Nephron (organoid): ENCODE results near the gene GAS7.
A peak's percentile ranks its signal among the peaks of the same experiment; 100 is the strongest.

Source experiments
- H3K27ac Mint-ChIP-seq, 3 experiments: 2 replicates each; pipeline ENCODE4 v1.8.0; 2020; ENCODE audit warnings: mixed read lengths in 3 of 3, mild to moderate bottlenecking in 2 of 3, moderate library complexity in 1 of 3
- H3K27me3 Mint-ChIP-seq: 2 replicates; pipeline ENCODE4 v1.8.0; 2021; ENCODE audit warnings: low read depth, mild to moderate bottlenecking, moderate library complexity, mixed read lengths
- H3K36me3 Mint-ChIP-seq: 2 replicates; pipeline ENCODE4 v1.8.0; 2020; ENCODE audit warnings: low read depth, mixed read lengths
- H3K4me1 Mint-ChIP-seq: 2 replicates; pipeline ENCODE4 v1.8.0; 2020; ENCODE audit warnings: mixed read lengths
- H3K4me3 Mint-ChIP-seq, 3 experiments: 2 replicates each; pipeline ENCODE4 v1.8.0; 2020; ENCODE audit warnings: mild to moderate bottlenecking in 3 of 3, mixed read lengths in 3 of 3, moderate library complexity in 2 of 3
- H3K9me3 Mint-ChIP-seq: 2 replicates; pipeline ENCODE4 v1.8.0; 2020; ENCODE audit warnings: mixed read lengths
- TF ChIP-seq, protein P1 (sequence below), 3 experiments: fragments of 200-600 bp; sonication (generic); IDR thresholded peaks; one replicate each; pipeline ENCODE4 v1.5.0; 2021; ENCODE audit warnings: antibody characterized with exemption in 3 of 3; ENCODE audit not compliant: unreplicated experiment in 3 of 3

Gene GAS7

DNA sequence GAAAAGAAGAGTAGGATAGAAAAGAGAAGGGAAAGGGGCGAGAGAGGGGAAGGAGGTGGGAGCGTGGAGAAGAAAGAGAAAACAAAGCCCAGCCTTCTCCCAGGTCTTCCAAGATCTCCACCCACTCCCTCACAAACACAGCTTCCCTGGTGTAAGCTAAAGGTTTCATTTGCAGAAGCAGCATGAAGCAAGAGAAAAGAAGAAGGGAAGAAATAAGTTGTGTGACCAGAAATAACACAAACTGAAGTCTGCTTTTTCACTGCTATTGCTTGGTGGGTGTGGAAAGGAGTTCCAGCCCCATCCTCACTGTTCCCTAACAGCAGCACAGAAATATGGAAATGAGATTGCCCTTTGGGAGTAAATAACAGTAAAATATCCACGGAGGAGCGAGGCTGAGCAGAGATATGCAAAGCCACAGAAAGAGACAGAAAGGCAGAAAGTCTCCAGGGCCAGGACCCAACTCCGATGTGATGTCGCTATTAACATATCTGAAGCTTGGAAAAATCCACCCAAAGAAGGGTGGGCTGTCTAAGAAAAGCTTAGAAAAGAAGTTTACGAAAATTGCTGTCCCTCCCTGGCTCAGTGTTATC is 10.3 kb upstream of the GAS7 start:
- H3K27me3 Mint-ChIP-seq, result peaks cover 14% of the 10 kb centered on the region
- H3K36me3 Mint-ChIP-seq, result peaks cover 3% of the 10 kb centered on the region
- H3K9me3 Mint-ChIP-seq, result peaks cover 15% of the 10 kb centered on the region
- TF ChIP-seq, protein P1, sequence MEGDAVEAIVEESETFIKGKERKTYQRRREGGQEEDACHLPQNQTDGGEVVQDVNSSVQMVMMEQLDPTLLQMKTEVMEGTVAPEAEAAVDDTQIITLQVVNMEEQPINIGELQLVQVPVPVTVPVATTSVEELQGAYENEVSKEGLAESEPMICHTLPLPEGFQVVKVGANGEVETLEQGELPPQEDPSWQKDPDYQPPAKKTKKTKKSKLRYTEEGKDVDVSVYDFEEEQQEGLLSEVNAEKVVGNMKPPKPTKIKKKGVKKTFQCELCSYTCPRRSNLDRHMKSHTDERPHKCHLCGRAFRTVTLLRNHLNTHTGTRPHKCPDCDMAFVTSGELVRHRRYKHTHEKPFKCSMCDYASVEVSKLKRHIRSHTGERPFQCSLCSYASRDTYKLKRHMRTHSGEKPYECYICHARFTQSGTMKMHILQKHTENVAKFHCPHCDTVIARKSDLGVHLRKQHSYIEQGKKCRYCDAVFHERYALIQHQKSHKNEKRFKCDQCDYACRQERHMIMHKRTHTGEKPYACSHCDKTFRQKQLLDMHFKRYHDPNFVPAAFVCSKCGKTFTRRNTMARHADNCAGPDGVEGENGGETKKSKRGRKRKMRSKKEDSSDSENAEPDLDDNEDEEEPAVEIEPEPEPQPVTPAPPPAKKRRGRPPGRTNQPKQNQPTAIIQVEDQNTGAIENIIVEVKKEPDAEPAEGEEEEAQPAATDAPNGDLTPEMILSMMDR (IDR thresholded peaks at IDR 0.05; ENCODE audit: unreplicated experiment in 3 of 3), result no peak
- H3K4me3 Mint-ChIP-seq, result peak overlapping the region in 2 of 3 experiments; percentile 20 to 30
- H3K4me1 Mint-ChIP-seq, result peaks cover 28% of the 10 kb centered on the region
- H3K27ac Mint-ChIP-seq, result peak overlapping the region; percentile 54 to 89 (median 88)

DNA sequence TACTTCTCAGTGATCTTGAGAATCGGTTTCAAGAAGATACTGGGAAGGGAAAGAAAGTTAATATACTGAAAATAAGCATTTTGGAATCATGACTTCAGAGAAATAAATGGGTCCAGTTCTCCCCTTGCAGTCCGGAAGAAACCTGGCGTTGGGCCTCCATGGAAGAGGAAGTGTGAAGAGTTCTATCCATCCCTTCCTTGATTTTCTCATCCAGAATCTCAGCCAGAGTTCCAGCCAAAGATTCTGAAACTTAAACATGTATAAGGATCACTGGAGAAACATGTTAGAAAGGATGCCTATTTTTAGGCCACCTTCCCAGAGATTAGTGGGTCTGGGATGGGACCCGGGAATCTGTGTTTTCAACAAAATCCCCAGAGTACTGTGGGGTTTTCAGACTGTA is 8.7 kb upstream of the GAS7 start:
- Mint-ChIP-seq H3K4me3 (no peak overlapping the region), H3K9me3 (peaks cover 20% of the 10 kb centered on the region), H3K27ac (peak overlapping the region in 1 of 3 experiments; percentile 59), H3K4me1 (peaks cover 28% of the 10 kb centered on the region), H3K27me3 (peaks cover 12% of the 10 kb centered on the region), H3K36me3 (peaks cover 4% of the 10 kb centered on the region)
- TF ChIP-seq, protein P1 (IDR thresholded peaks at IDR 0.05; ENCODE audit: unreplicated experiment in 3 of 3), result no peak

- Mint-ChIP-seq H3K36me3 (peaks cover 4% of the 10 kb centered on the region), H3K9me3 (peaks cover 20% of the 10 kb centered on the region), H3K4me1 (peaks cover 28% of the 10 kb centered on the region), H3K27ac (no peak overlapping the region), H3K4me3 (no peak overlapping the region), H3K27me3 (peaks cover 19% of the 10 kb centered on the region)
- TF ChIP-seq, protein P1 (IDR thresholded peaks at IDR 0.05; ENCODE audit: unreplicated experiment in 3 of 3), result no peak
Measured at GRCh38 chr17:10205549-10206185, 7.3 kb upstream of the GAS7 start.

- peaks cover 35% of the 10 kb centered on the region for H3K27me3 Mint-ChIP-seq
- H3K4me1 Mint-ChIP-seq, result peaks cover 6% of the 10 kb centered on the region
- TF ChIP-seq, protein P1 (IDR thresholded peaks at IDR 0.05; ENCODE audit: unreplicated experiment in 3 of 3), result no peak
- peaks cover 26% of the 10 kb centered on the region for H3K9me3 Mint-ChIP-seq
- H3K27ac Mint-ChIP-seq, result no peak overlapping the region
- peak overlapping the region in 1 of 3 experiments; percentile 86 for H3K4me3 Mint-ChIP-seq
- H3K36me3 Mint-ChIP-seq, result peaks cover 4% of the 10 kb centered on the region
Measured at GRCh38 chr17:10201680-10202079, 3.3 kb upstream of the GAS7 start.

GRCh38 chr17:10200645-10201044 is 2.2 kb upstream of the GAS7 start:
- Mint-ChIP-seq H3K27ac (no peak overlapping the region), H3K9me3 (peaks cover 27% of the 10 kb centered on the region), H3K4me1 (peaks cover 6% of the 10 kb centered on the region), H3K36me3 (peaks cover 11% of the 10 kb centered on the region), H3K27me3 (peaks cover 44% of the 10 kb centered on the region), H3K4me3 (peak overlapping the region; percentile 78 to 86 (median 79))
- TF ChIP-seq, protein P1 (IDR thresholded peaks at IDR 0.05; ENCODE audit: unreplicated experiment in 3 of 3), result no peak

DNA sequence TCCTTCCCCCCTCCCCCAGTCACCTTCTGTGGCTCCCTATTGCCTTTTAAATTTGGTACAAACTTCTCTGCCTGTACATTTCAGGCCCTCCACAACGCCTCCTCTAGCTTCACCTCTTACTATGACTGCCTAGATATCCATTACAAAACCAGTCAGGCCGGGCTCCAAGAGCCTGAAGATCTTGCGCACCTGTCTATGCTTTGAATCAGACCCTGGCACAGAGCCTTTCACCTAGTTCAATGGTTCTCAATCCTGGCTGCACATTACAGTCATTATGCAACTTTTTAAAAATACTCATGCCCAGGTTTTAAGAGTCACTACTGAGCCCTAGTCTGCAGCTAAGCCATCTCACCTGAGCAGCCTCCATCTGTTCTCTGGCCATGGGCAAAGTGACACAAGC is 1.6 kb upstream of the GAS7 start:
- H3K4me1 Mint-ChIP-seq, result peaks cover 6% of the 10 kb centered on the region
- TF ChIP-seq, protein P1 (IDR thresholded peaks at IDR 0.05; ENCODE audit: unreplicated experiment in 3 of 3), result no peak
- peaks cover 11% of the 10 kb centered on the region for H3K36me3 Mint-ChIP-seq
- peak overlapping the region in 1 of 3 experiments; percentile 8 for H3K27ac Mint-ChIP-seq
- peaks cover 46% of the 10 kb centered on the region for H3K27me3 Mint-ChIP-seq
- H3K4me3 Mint-ChIP-seq, result peak overlapping the region; percentile 78 to 86 (median 79)
- peaks cover 29% of the 10 kb centered on the region for H3K9me3 Mint-ChIP-seq
